IMR-90 (cell line): Measurements from ENCODE around the gene ECI2. TPM values are rescaled to one million over a fixed set of nuclear protein-coding genes. Genes with fewer than 3 reads are reported as not detected.

Experiments
- ATAC-seq: fragments of 200-7000 bp; cut with Tn5 transposase; 2 replicates; pipeline ENCODE4 v1.9.1; 2020; ENCODE audit warnings: low read depth, mild to moderate bottlenecking, moderate library complexity
- BruUV-seq: library from RNA; stranded (reverse); fragments of 400-500 nt; replicated peaks from 2 replicates; lab custom pipeline; 2021; lab: Mats Ljungman, UMichigan
- CTCF ChIA-PET: fragments of 300-600 bp; formaldehyde crosslinking; extraction: SDS; loops from one replicate; lab custom pipeline; 2021; ENCODE audit warnings: antibody characterized with exemption; lab: Yijun Ruan, JAX
- POLR2A ChIA-PET: fragments of 300-600 bp; sonication (Branson Sonifier 250); formaldehyde crosslinking; loops from one replicate; lab custom pipeline; 2022; ENCODE audit warnings: antibody characterized with exemption; ENCODE audit not compliant: unreplicated experiment; lab: Charles Lee
- DNase-seq: peaks from one replicate; pipeline ENCODE4 v3.0.0; 2013
- H2AFZ ChIP-seq: replicated peaks from 2 replicates; pipeline ENCODE3; 2013; ENCODE audit warnings: low read length, mild to moderate bottlenecking; ENCODE audit not compliant: poor library complexity
- H2AK5ac ChIP-seq: 2 replicates; pipeline ENCODE4 v1.6.1; 2013; ENCODE audit warnings: low read depth, low read length, inconsistent platforms
- H2AK9ac ChIP-seq: replicated peaks from 2 replicates; pipeline ENCODE3; 2013; ENCODE audit warnings: mild to moderate bottlenecking, low read depth, low read length, moderate library complexity; ENCODE audit not compliant: poor library complexity
- H2BK120ac ChIP-seq: 2 replicates; pipeline ENCODE4 v1.6.1; 2013; ENCODE audit warnings: low read depth, low read length, inconsistent platforms
- H2BK15ac ChIP-seq: 3 replicates; pipeline ENCODE4 v1.6.1; 2013; ENCODE audit warnings: low read depth, low read length, inconsistent platforms
- H2BK20ac ChIP-seq: 2 replicates; pipeline ENCODE4 v1.6.1; 2013; ENCODE audit warnings: low read depth, mild to moderate bottlenecking, inconsistent platforms, low read length, moderate library complexity
- H2BK5ac ChIP-seq: 2 replicates; pipeline ENCODE4 v1.6.1; 2013; ENCODE audit warnings: mild to moderate bottlenecking, low read depth, low read length, inconsistent platforms; ENCODE audit not compliant: poor library complexity, severe bottlenecking
- H3K14ac ChIP-seq: replicated peaks from 2 replicates; pipeline ENCODE4 v1.6.1; 2013; ENCODE audit warnings: low read depth, low read length, inconsistent platforms
- H3K18ac ChIP-seq: 2 replicates; pipeline ENCODE4 v1.6.1; 2013; ENCODE audit warnings: low read depth, low read length, control low read depth
- H3K23ac ChIP-seq: 2 replicates; pipeline ENCODE4 v1.6.1; 2013; ENCODE audit warnings: low read depth, low read length, inconsistent platforms
- H3K27ac ChIP-seq: 2 replicates; pipeline ENCODE4 v1.5.1; 2013; ENCODE audit warnings: mild to moderate bottlenecking, control low read depth, low read length; ENCODE audit not compliant: insufficient read depth
- H3K27me3 ChIP-seq: 2 replicates; pipeline ENCODE4 v1.6.1; 2013; ENCODE audit warnings: low read length; ENCODE audit not compliant: control insufficient read depth, insufficient read depth
- H3K36me3 ChIP-seq: 2 replicates; pipeline ENCODE4 v1.6.1; 2013; ENCODE audit warnings: low read length, mixed read lengths; ENCODE audit not compliant: control insufficient read depth, insufficient read depth
- H3K4ac ChIP-seq: 2 replicates; pipeline ENCODE4 v1.6.1; 2013; ENCODE audit warnings: low read depth, low read length, inconsistent platforms
- H3K4me1 ChIP-seq: 2 replicates; pipeline ENCODE4 v1.6.1; 2013; ENCODE audit warnings: low read length, mixed read lengths; ENCODE audit not compliant: control insufficient read depth, insufficient read depth
- H3K4me2 ChIP-seq: 2 replicates; pipeline ENCODE4 v1.6.1; 2013; ENCODE audit warnings: low read depth, mild to moderate bottlenecking, control low read depth, low read length, moderate library complexity
- H3K4me3 ChIP-seq: 2 replicates; pipeline ENCODE4 v1.5.1; 2013; ENCODE audit warnings: low read depth, mild to moderate bottlenecking, control low read depth, low read length, moderate library complexity; ENCODE audit not compliant: insufficient read depth
- H3K56ac ChIP-seq: 2 replicates; pipeline ENCODE4 v1.6.1; 2013; ENCODE audit warnings: low read length, inconsistent platforms; ENCODE audit not compliant: insufficient read depth; ENCODE audit errors: extremely low read depth
- H3K79me1 ChIP-seq, 2 experiments: 2 replicates each; pipeline ENCODE4 v1.6.1; 2013; ENCODE audit warnings: low read length in 2 of 2, inconsistent platforms in 1 of 2, low read depth in 1 of 2
- H3K9ac ChIP-seq: 2 replicates; pipeline ENCODE4 v1.6.1; 2013; ENCODE audit warnings: low read depth, low read length, control low read depth
- H3K9me1 ChIP-seq: 2 replicates; pipeline ENCODE4 v1.6.1; 2013; ENCODE audit warnings: low read length, inconsistent platforms; ENCODE audit not compliant: insufficient read depth
- H3K9me3 ChIP-seq: 2 replicates; pipeline ENCODE4 v1.6.1; 2013; ENCODE audit warnings: low read length; ENCODE audit not compliant: control insufficient read depth, insufficient read depth
- H4K20me1 ChIP-seq: 2 replicates; pipeline ENCODE4 v1.6.1; 2013; ENCODE audit warnings: low read length, inconsistent platforms; ENCODE audit not compliant: insufficient read depth
- H4K5ac ChIP-seq: 2 replicates; pipeline ENCODE4 v1.6.1; 2013; ENCODE audit warnings: mild to moderate bottlenecking, low read depth, low read length, control low read depth
- H4K8ac ChIP-seq, 2 experiments: 2 replicates each; pipeline ENCODE4 v1.6.1; 2013; ENCODE audit warnings: low read depth in 2 of 2, low read length in 2 of 2, control low read depth in 1 of 2, inconsistent platforms in 1 of 2
- H4K91ac ChIP-seq: 2 replicates; pipeline ENCODE4 v1.6.1; 2013; ENCODE audit warnings: low read depth, low read length, inconsistent platforms; ENCODE audit not compliant: insufficient read depth
- BHLHE40 ChIP-seq: fragments of 150-350 bp; IDR thresholded peaks from 2 replicates; pipeline ENCODE4 v1.6.1; 2016; ENCODE audit warnings: mild to moderate bottlenecking, low read depth, low read length
- CEBPB ChIP-seq: IDR thresholded peaks from 2 replicates; pipeline ENCODE4 v1.6.1; 2012; ENCODE audit warnings: low read depth, low read length, improper control_type of control experiment
- CHD1 ChIP-seq: IDR thresholded peaks from 2 replicates; pipeline ENCODE4 v1.6.1; 2012; ENCODE audit warnings: low read depth, low read length, improper control_type of control experiment
- CTCF ChIP-seq: conservative IDR thresholded peaks from 2 replicates; pipeline ENCODE4 v1.5.1; 2012; ENCODE audit warnings: mild to moderate bottlenecking, low read depth, low read length, improper control_type of control experiment
- ELK1 ChIP-seq: fragments of 150-350 bp; IDR thresholded peaks from 2 replicates; pipeline ENCODE4 v1.6.1; 2016; ENCODE audit warnings: low read depth, mild to moderate bottlenecking, low read length, moderate library complexity, borderline replicate concordance
- MAFK ChIP-seq: IDR thresholded peaks from 2 replicates; pipeline ENCODE4 v1.6.1; 2012; ENCODE audit warnings: low read depth, low read length, improper control_type of control experiment
- MAZ ChIP-seq: IDR thresholded peaks from 2 replicates; pipeline ENCODE4 v1.6.1; 2012; ENCODE audit warnings: low read depth, mild to moderate bottlenecking, low read length, improper control_type of control experiment, moderate library complexity, borderline replicate concordance
- MXI1 ChIP-seq: IDR thresholded peaks from 2 replicates; pipeline ENCODE4 v1.6.1; 2012; ENCODE audit warnings: low read depth, mild to moderate bottlenecking, low read length, moderate library complexity, borderline replicate concordance
- NFE2L2 ChIP-seq: fragments of 150-350 bp; IDR thresholded peaks from 2 replicates; pipeline ENCODE4 v1.6.1; 2016; ENCODE audit warnings: low read depth, mild to moderate bottlenecking, low read length
- RAD21 ChIP-seq: IDR thresholded peaks from 2 replicates; pipeline ENCODE4 v1.6.1; 2012; ENCODE audit warnings: low read length, improper control_type of control experiment
- RCOR1 ChIP-seq: IDR thresholded peaks from 2 replicates; pipeline ENCODE4 v1.6.1; 2012; ENCODE audit warnings: mild to moderate bottlenecking, low read length, improper control_type of control experiment; ENCODE audit not compliant: insufficient replicate concordance
- RFX5 ChIP-seq: IDR thresholded peaks from 2 replicates; pipeline ENCODE4 v1.8.0; 2012; ENCODE audit warnings: low read depth, mild to moderate bottlenecking, low read length, moderate library complexity
- SMC3 ChIP-seq: fragments of 150-350 bp; IDR thresholded peaks from 2 replicates; pipeline ENCODE4 v1.6.1; 2016; ENCODE audit warnings: low read depth, mild to moderate bottlenecking, antibody characterized with exemption, low read length, moderate library complexity
- WGBS, 2 experiments: methylation state at CpG; one replicate each; pipeline versions ENCODE4 v1.1.5 to v1.1.7; 2013; ENCODE audit warnings: missing lambda C conversion rate in 2 of 2; ENCODE audit not compliant: insufficient read length in 1 of 2; ENCODE audit errors: extremely low coverage in 2 of 2; 5-methylcytosine and 5-hydroxymethylcytosine counted together
- dilution Hi-C: fragments of 300-500 bp; cut with HindIII; formaldehyde crosslinking; loops from one replicate; pipeline ENCODE4 v1.14.3; 2018; ENCODE audit warnings: low sequenced_read_pairs; ENCODE audit not compliant: unreplicated experiment
- in situ Hi-C: fragments of 300-500 bp; cut with MboI; formaldehyde crosslinking; loops from 3 replicates; pipeline ENCODE4 v1.14.3; 2019; ENCODE audit warnings: low sequenced_read_pairs, inconsistent platforms, mixed read lengths
- intact Hi-C: fragments of 100-400 bp; cut with micrococcal nuclease; formaldehyde crosslinking; loops from 2 replicates; pipeline ENCODE4 v1.10.0; 2022
- polyA plus RNA-seq, 3 experiments: library from polyadenylated mRNA; depleted of rRNA; stranded (reverse); fragments of >200 nt; gene quantifications; 2 replicates each; pipeline ENCODE4 v1.2.3, GENCODE V29; 2012; ENCODE audit warnings: low replicate concordance in 1 of 3
- total RNA-seq: library from RNA; depleted of rRNA; stranded (reverse); fragments of >200 nt; gene quantifications from 2 replicates; pipeline ENCODE4 v1.2.3, GENCODE V29; 2012
- TF ChIP-seq, protein P1 (sequence below): fragments of 150-350 bp; IDR thresholded peaks from 2 replicates; pipeline ENCODE4 v1.6.1; 2017; ENCODE audit warnings: mild to moderate bottlenecking, antibody characterized with exemption, low read length, low read depth

Gene ECI2
- total and polyA plus RNA-seq, 2 of the 4 experiments (the other 2 are of a cell fraction), result 64.1 to 152 TPM

DNA sequence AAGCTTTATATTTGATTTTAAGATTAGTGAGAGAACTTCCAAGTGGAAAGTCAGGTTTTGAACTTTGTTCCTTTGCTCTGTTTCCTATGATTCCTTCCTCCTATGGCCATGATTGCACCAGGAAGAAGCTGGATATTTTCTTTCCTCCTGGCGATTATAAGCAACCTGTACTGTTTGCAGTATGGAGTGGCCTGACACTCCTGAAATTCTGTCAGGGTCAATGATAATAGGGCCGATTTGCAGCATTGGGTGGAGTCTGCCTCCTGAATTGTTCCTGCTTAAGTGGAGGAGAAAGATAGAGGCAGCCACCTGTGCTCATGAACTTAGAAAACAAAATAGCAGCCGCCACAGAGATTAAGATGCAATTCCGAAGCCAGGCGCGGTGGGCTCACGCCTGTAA is 46.7 kb downstream of the ECI2 start:
- H3K4me3 ChIP-seq, result no peak overlapping the region
- ATAC-seq, result no peak
- WGBS, 2 experiments, result 100% methylated on average over 6 of the region's 7 CpGs; no CpG with 5 or more reads in 1 of the 2 experiments

More for the DNA sequence above, 46.7 kb downstream of the ECI2 start:
- CTCF ChIA-PET, result interaction anchor here (1.2 kb wide), 1 partner anchor 14 kb away, joined by 5 read pairs; no protein-coding TSS in a partner anchor
- Histone ChIP-seq H3K4me2 (no peak overlapping the region), H2BK120ac (no peak overlapping the region), H3K56ac (no peak overlapping the region), H3K9me3 (no peaks in the 10 kb centered on the region), H3K4ac (no peak overlapping the region), H3K9ac (no peak overlapping the region), H4K5ac (no peak overlapping the region), H3K9me1 (0 out of 2 replicates have a peak, but pooled peaks cover 4% of the 10 kb centered on the region), H3K14ac (no peak overlapping the region), H3K27me3 (no peaks in the 10 kb centered on the region; the same call in 1 of the 2 replicates), H2BK20ac (no peak overlapping the region), H2BK5ac (no peak overlapping the region), H2BK15ac (no peak overlapping the region), H3K18ac (no peak overlapping the region), H4K8ac (no peak overlapping the region), H2AFZ (no peak overlapping the region), H3K23ac (no peak overlapping the region), H3K27ac (no peak overlapping the region), H4K91ac (no peak overlapping the region), H2AK5ac (no peak overlapping the region), H3K4me1 (peaks cover 4% of the 10 kb centered on the region; the same call in 1 of the 2 replicates), H2AK9ac (no peak overlapping the region), H4K20me1 (no peaks in the 10 kb centered on the region), H3K79me1 (no peaks in the 10 kb centered on the region), H3K36me3 (no peaks in the 10 kb centered on the region)
- TF ChIP-seq RAD21, result no peak
- no peak for TF ChIP-seq BHLHE40
- no peak for TF ChIP-seq SMC3
- no peak for TF ChIP-seq MAZ
- TF ChIP-seq MXI1, result no peak
- no peak for TF ChIP-seq CEBPB
- TF ChIP-seq, protein P1, sequence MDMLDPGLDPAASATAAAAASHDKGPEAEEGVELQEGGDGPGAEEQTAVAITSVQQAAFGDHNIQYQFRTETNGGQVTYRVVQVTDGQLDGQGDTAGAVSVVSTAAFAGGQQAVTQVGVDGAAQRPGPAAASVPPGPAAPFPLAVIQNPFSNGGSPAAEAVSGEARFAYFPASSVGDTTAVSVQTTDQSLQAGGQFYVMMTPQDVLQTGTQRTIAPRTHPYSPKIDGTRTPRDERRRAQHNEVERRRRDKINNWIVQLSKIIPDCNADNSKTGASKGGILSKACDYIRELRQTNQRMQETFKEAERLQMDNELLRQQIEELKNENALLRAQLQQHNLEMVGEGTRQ, result no peak
- TF ChIP-seq MAFK, result no peak
- TF ChIP-seq CHD1, result no peak
- no peak for TF ChIP-seq NFE2L2
- no peak for TF ChIP-seq RFX5
- TF ChIP-seq CTCF, result no peak
- TF ChIP-seq RCOR1, result no peak
- no peak for TF ChIP-seq ELK1
- in situ Hi-C loops (no loop called here), dilution Hi-C loops (no loop called here), intact Hi-C loops (no loop called here)
- DNase-seq, result no peak
- POLR2A ChIA-PET, result no interaction called here
- no TSS peak for BruUV-seq
